Osteocyte (in vitro differentiated cells): Measurements from ENCODE around the gene F11R. TPM values are rescaled to one million over a fixed set of nuclear protein-coding genes. Genes with fewer than 3 reads are reported as not detected.
"Not testable (repeated sequence)": the region's sequence is repeated elsewhere in the genome, so short reads cannot be mapped to it uniquely, and the experiment has no call there.

Experiments
- DNase-seq: peaks from one replicate; pipeline ENCODE4 v3.0.0; 2021; ENCODE audit warnings: mixed read lengths; ENCODE audit not compliant: unreplicated experiment; ENCODE audit errors: extremely low spot score
- H3K27ac Mint-ChIP-seq: one replicate; pipeline ENCODE4 v1.8.0; 2021; ENCODE audit warnings: mild to moderate bottlenecking, mixed read lengths; ENCODE audit not compliant: unreplicated experiment
- H3K27me3 Mint-ChIP-seq: one replicate; pipeline ENCODE4 v1.8.0; 2021; ENCODE audit warnings: mixed read lengths; ENCODE audit not compliant: unreplicated experiment
- H3K36me3 Mint-ChIP-seq: one replicate; pipeline ENCODE4 v1.8.0; 2021; ENCODE audit warnings: mixed read lengths; ENCODE audit not compliant: unreplicated experiment
- H3K4me1 Mint-ChIP-seq: one replicate; pipeline ENCODE4 v1.8.0; 2021; ENCODE audit warnings: mixed read lengths; ENCODE audit not compliant: unreplicated experiment
- H3K4me3 Mint-ChIP-seq: one replicate; pipeline ENCODE4 v1.8.0; 2021; ENCODE audit warnings: mild to moderate bottlenecking, moderate library complexity, mixed read lengths; ENCODE audit not compliant: unreplicated experiment
- H3K9me3 Mint-ChIP-seq: one replicate; pipeline ENCODE4 v1.8.0; 2021; ENCODE audit warnings: mixed read lengths; ENCODE audit not compliant: unreplicated experiment
- CTCF ChIP-seq: fragments of 200-600 bp; sonication (generic); IDR thresholded peaks from 2 replicates; pipeline ENCODE4 v1.5.0; 2021; ENCODE audit warnings: antibody characterized with exemption, mild to moderate bottlenecking, moderate library complexity
- total RNA-seq: library from RNA; stranded (reverse); gene quantifications from 2 replicates; pipeline ENCODE4 v1.2.1, GENCODE V29; 2021

Gene F11R
- total RNA-seq, 1 donor from 2014 or later: 1.5 TPM

- no peaks in the 10 kb centered on the region for H3K9me3 Mint-ChIP-seq
- H3K27ac Mint-ChIP-seq: no peak overlapping the region
- H3K4me1 Mint-ChIP-seq: no peaks in the 10 kb centered on the region
- DNase-seq: no peak
- TF ChIP-seq CTCF: no peak
- no peaks in the 10 kb centered on the region for H3K36me3 Mint-ChIP-seq
- no peak overlapping the region for H3K4me3 Mint-ChIP-seq
- H3K27me3 Mint-ChIP-seq: peaks cover 6% of the 10 kb centered on the region
Measured at GRCh38 chr1:161032409-161032808, 11.5 kb upstream of the F11R start.

- Mint-ChIP-seq H3K27me3 (peaks cover 7% of the 10 kb centered on the region), H3K36me3 (no peaks in the 10 kb centered on the region), H3K9me3 (no peaks in the 10 kb centered on the region), H3K4me3 (no peak overlapping the region), H3K27ac (no peak overlapping the region), H3K4me1 (no peaks in the 10 kb centered on the region)
- no peak for TF ChIP-seq CTCF
- DNase-seq: no peak
Measured at GRCh38 chr1:161031874-161032273, 10.9 kb upstream of the F11R start.

- not testable (repeated sequence) for H3K4me3 Mint-ChIP-seq, H3K27ac Mint-ChIP-seq, H3K9me3 Mint-ChIP-seq, H3K4me1 Mint-ChIP-seq, H3K36me3 Mint-ChIP-seq, DNase-seq
- peaks cover 11% of the 10 kb centered on the region for H3K27me3 Mint-ChIP-seq
Measured at GRCh38 chr1:161029466-161029865, 8.5 kb upstream of the F11R start.

- H3K36me3 Mint-ChIP-seq, DNase-seq, H3K27ac Mint-ChIP-seq, H3K4me1 Mint-ChIP-seq, H3K4me3 Mint-ChIP-seq, H3K9me3 Mint-ChIP-seq: not testable (repeated sequence)
- H3K27me3 Mint-ChIP-seq: peaks cover 17% of the 10 kb centered on the region
Measured at GRCh38 chr1:161026954-161027353, 6.0 kb upstream of the F11R start.

- not testable (repeated sequence) for H3K27ac Mint-ChIP-seq, H3K4me3 Mint-ChIP-seq
- peaks cover 20% of the 10 kb centered on the region for H3K4me1 Mint-ChIP-seq
Measured at GRCh38 chr1:161022432-161022831, 1.5 kb upstream of the F11R start.

GRCh38 chr1:161021970-161022353 lies 1.0 kb upstream of the F11R start:
- DNase-seq: no peak
- no peaks in the 10 kb centered on the region for H3K36me3 Mint-ChIP-seq
- no peak overlapping the region for H3K27ac Mint-ChIP-seq
- peaks cover 20% of the 10 kb centered on the region for H3K4me1 Mint-ChIP-seq
- peak overlapping the region; percentile 81 for H3K4me3 Mint-ChIP-seq
- H3K27me3 Mint-ChIP-seq: peaks cover 52% of the 10 kb centered on the region
- no peaks in the 10 kb centered on the region for H3K9me3 Mint-ChIP-seq
- TF ChIP-seq CTCF: no peak

More at GRCh38 chr1:161022432-161022831, 1.5 kb upstream of the F11R start:
- peaks cover 49% of the 10 kb centered on the region for H3K27me3 Mint-ChIP-seq
- not testable (repeated sequence) for DNase-seq, H3K36me3 Mint-ChIP-seq, H3K9me3 Mint-ChIP-seq
